SK-N-SH (cell line): ENCODE data around the gene TSPAN6. TPM values are rescaled to one million over a fixed set of nuclear protein-coding genes. Genes with fewer than 3 reads are reported as not detected.

ENCODE experiments used
- CTCF ChIA-PET: fragments of 300-600, 350-600 bp; formaldehyde crosslinking; extraction: SDS; loops from one replicate; lab custom pipeline; 2021; lab: Yijun Ruan, JAX
- POLR2A ChIA-PET: fragments of 350-600 bp; sonication (Branson Sonifier 250); formaldehyde crosslinking; extraction: SDS; loops from one replicate; lab custom pipeline; 2020; ENCODE audit warnings: antibody characterized with exemption, inconsistent platforms; lab: Yijun Ruan, JAX
- DNase-seq: peaks from one replicate; pipeline ENCODE4 v3.0.0; 2012
- H2AFZ ChIP-seq: fragments of 200-600 bp; sonication (generic); 2 replicates; pipeline ENCODE4 v1.8.1; 2016; ENCODE audit warnings: antibody characterized with exemption, mild to moderate bottlenecking, low read depth
- H3F3A ChIP-seq: fragments of 200-600 bp; sonication (generic); replicated peaks from 2 replicates; pipeline ENCODE3; 2016; ENCODE audit warnings: antibody characterized with exemption, mild to moderate bottlenecking; ENCODE audit not compliant: insufficient read depth
- H3K27ac ChIP-seq, 2 experiments: fragments of 200-500 bp in 1 of 2; fragments of 200-600 bp in 1 of 2; sonication (Bioruptor generic) in 1 of 2; sonication (generic), shearing (Covaris generic) in 1 of 2; 2 replicates each; pipeline versions ENCODE4 v1.5.1 to v1.6.1; 2014 to 2016; ENCODE audit warnings: low read depth in 2 of 2, inconsistent platforms in 1 of 2, low read length in 1 of 2, mild to moderate bottlenecking in 1 of 2, mixed read lengths in 1 of 2
- H3K27me3 ChIP-seq: fragments of 200-600 bp; sonication (generic), shearing (Covaris generic); 2 replicates; pipeline ENCODE4 v1.6.1; 2016; ENCODE audit warnings: mixed run types; ENCODE audit not compliant: insufficient read depth
- H3K36me3 ChIP-seq, 2 experiments: fragments of 200-500 bp in 1 of 2; fragments of 200-600 bp in 1 of 2; sonication (Bioruptor generic) in 1 of 2; sonication (generic) in 1 of 2; replicated peaks in 1 of 2; 2 replicates each; pipeline versions ENCODE3 to v1.5.1; 2014 to 2016; ENCODE audit warnings: low read length in 1 of 2, mild to moderate bottlenecking in 1 of 2; ENCODE audit not compliant: insufficient read depth in 2 of 2, control insufficient read depth in 1 of 2
- H3K4me1 ChIP-seq, 2 experiments: fragments of 200-500 bp in 1 of 2; fragments of 200-600 bp in 1 of 2; sonication (Bioruptor generic) in 1 of 2; sonication (generic), shearing (Covaris generic) in 1 of 2; 2 replicates each; pipeline versions ENCODE4 v1.5.1 to v1.6.1; 2014 to 2016; ENCODE audit warnings: low read depth in 1 of 2, low read length in 1 of 2, mixed run types in 1 of 2; ENCODE audit not compliant: insufficient read depth in 2 of 2, control insufficient read depth in 1 of 2
- H3K4me2 ChIP-seq: fragments of 200-600 bp; sonication (generic), shearing (Covaris generic); 2 replicates; pipeline ENCODE4 v1.6.1; 2017; ENCODE audit warnings: mixed run types
- H3K4me3 ChIP-seq, 2 experiments: fragments of 200-500 bp in 1 of 2; fragments of 200-600 bp in 1 of 2; sonication (Bioruptor generic) in 1 of 2; sonication (generic), shearing (Covaris generic) in 1 of 2; 2 replicates each; pipeline versions ENCODE4 v1.5.1 to v1.8.1; 2014 to 2016; ENCODE audit warnings: low read depth in 2 of 2, inconsistent platforms in 1 of 2, low read length in 1 of 2, mild to moderate bottlenecking in 1 of 2, mixed read lengths in 1 of 2, moderate library complexity in 1 of 2
- H3K79me2 ChIP-seq: fragments of 200-600 bp; sonication (generic); 2 replicates; pipeline ENCODE4 v1.8.1; 2017; ENCODE audit warnings: mild to moderate bottlenecking; ENCODE audit not compliant: insufficient read depth
- H3K9ac ChIP-seq: fragments of 200-600 bp; sonication (generic); 2 replicates; pipeline ENCODE4 v1.6.1; 2017; ENCODE audit warnings: mixed run types
- H3K9me2 ChIP-seq: fragments of 200-600 bp; sonication (generic); 2 replicates; pipeline ENCODE4 v1.6.1; 2017; ENCODE audit warnings: mixed run types
- H3K9me3 ChIP-seq: fragments of 200-600 bp; sonication (generic); 2 replicates; pipeline ENCODE4 v1.6.1; 2017; ENCODE audit warnings: mixed run types, mild to moderate bottlenecking, moderate library complexity
- H4K20me1 ChIP-seq: fragments of 200-600 bp; sonication (generic); 2 replicates; pipeline ENCODE4 v1.6.1; 2017; ENCODE audit warnings: mild to moderate bottlenecking, mixed run types; ENCODE audit not compliant: insufficient read depth
- CHD2 ChIP-seq: fragments of 150-350 bp; IDR thresholded peaks from 2 replicates; pipeline ENCODE4 v1.6.1; 2018; ENCODE audit warnings: low read length; ENCODE audit not compliant: partially characterized antibody
- CTCF ChIP-seq: fragments of 200-600 bp; sonication (generic); IDR thresholded peaks from 2 replicates; pipeline ENCODE4 v1.6.1; 2017; ENCODE audit warnings: antibody characterized with exemption, mild to moderate bottlenecking, moderate library complexity
- ELF1 ChIP-seq: IDR thresholded peaks from 2 replicates; pipeline ENCODE4 v1.4.0; 2012
- EZH2phosphoT487 ChIP-seq: fragments of 200-600 bp; sonication (generic); IDR thresholded peaks from 2 replicates; pipeline ENCODE4 v1.6.1; 2017; ENCODE audit warnings: low read depth, mixed run types, mild to moderate bottlenecking, antibody characterized with exemption, moderate library complexity, borderline replicate concordance
- FOSL2 ChIP-seq: IDR thresholded peaks from 2 replicates; pipeline ENCODE4 v1.4.0; 2012; ENCODE audit warnings: low read depth, mild to moderate bottlenecking, moderate library complexity, borderline replicate concordance
- GABPA ChIP-seq: IDR thresholded peaks from 2 replicates; pipeline ENCODE4 v1.4.0; 2012; ENCODE audit warnings: low read depth, mild to moderate bottlenecking
- GATA2 ChIP-seq: sonication (generic); formaldehyde crosslinking; IDR thresholded peaks from 2 replicates; pipeline ENCODE4 v1.5.0; 2020; ENCODE audit warnings: mild to moderate bottlenecking, missing genetic modification reagents
- IRF3 ChIP-seq: fragments of 150-350 bp; IDR thresholded peaks from 2 replicates; pipeline ENCODE4 v1.6.1; 2016; ENCODE audit warnings: mild to moderate bottlenecking, low read depth, low read length
- MXI1 ChIP-seq: IDR thresholded peaks from 2 replicates; pipeline ENCODE4 v1.6.1; 2012; ENCODE audit warnings: mild to moderate bottlenecking, low read depth, low read length, improper control_type of control experiment
- NRF1 ChIP-seq: IDR thresholded peaks from 2 replicates; pipeline ENCODE4 v1.6.1; 2012; ENCODE audit warnings: low read depth, mild to moderate bottlenecking, low read length
- PBX3 ChIP-seq: IDR thresholded peaks from 2 replicates; pipeline ENCODE4; 2012
- POLR2AphosphoS5 ChIP-seq: IDR thresholded peaks from 2 replicates; pipeline ENCODE4 v1.6.1; 2012; ENCODE audit warnings: low read depth, low read length
- RAD21 ChIP-seq: IDR thresholded peaks from 2 replicates; pipeline ENCODE4 v1.6.1; 2012; ENCODE audit warnings: mild to moderate bottlenecking, low read length
- RCOR1 ChIP-seq: fragments of 150-350 bp; IDR thresholded peaks from 2 replicates; pipeline ENCODE4 v1.6.1; 2017; ENCODE audit warnings: antibody characterized with exemption, low read length
- REST ChIP-seq: IDR thresholded peaks from 2 replicates; pipeline ENCODE4 v1.6.1; 2012; ENCODE audit warnings: mild to moderate bottlenecking, low read depth, low read length, moderate library complexity
- RFX5 ChIP-seq: IDR thresholded peaks from 2 replicates; pipeline ENCODE4 v1.6.1; 2012; ENCODE audit warnings: mild to moderate bottlenecking, improper control_type of control experiment, low read length
- RXRA ChIP-seq: IDR thresholded peaks from 2 replicates; pipeline ENCODE4 v1.4.0; 2012; ENCODE audit warnings: low read depth, mild to moderate bottlenecking, borderline replicate concordance
- SIN3A ChIP-seq: IDR thresholded peaks from 2 replicates; pipeline ENCODE4 v1.6.1; 2012; ENCODE audit warnings: low read depth, mild to moderate bottlenecking, low read length, moderate library complexity, borderline replicate concordance
- TAF1 ChIP-seq: IDR thresholded peaks from 2 replicates; pipeline ENCODE4 v1.6.1; 2012; ENCODE audit warnings: low read depth, mild to moderate bottlenecking, low read length, moderate library complexity, borderline replicate concordance
- USF2 ChIP-seq: fragments of 150-350 bp; IDR thresholded peaks from 2 replicates; pipeline ENCODE4 v1.6.1; 2017; ENCODE audit warnings: antibody characterized with exemption, low read length, low read depth, borderline replicate concordance
- WGBS: methylation state at CpG from one replicate; pipeline ENCODE4 v1.1.6; 2017; ENCODE audit warnings: low lambda C conversion rate; 5-methylcytosine and 5-hydroxymethylcytosine counted together
- polyA plus RNA-seq, 3 experiments: library from polyadenylated mRNA; depleted of rRNA; stranded (reverse); fragments of >200 nt; gene quantifications; 2 replicates each; pipeline ENCODE4 v1.2.3, GENCODE V29; 2012

The TSPAN6 gene
- polyA plus RNA-seq, 1 of the 3 experiments (the other 2 are of a cell fraction): 20.9 TPM

- no peak for TF ChIP-seq PBX3
- TF ChIP-seq SIN3A: no peak
- no peak for TF ChIP-seq CHD2
- no peak for TF ChIP-seq USF2
- TF ChIP-seq GATA2 (CRISPR knock-in tag): no peak
- TF ChIP-seq EZH2phosphoT487: no peak
- no peak for TF ChIP-seq RFX5
- TF ChIP-seq NRF1: no peak
Observed at GRCh38 chrX:100647739-100648138, 11.1 kb upstream of the TSPAN6 start (continued).

GRCh38 chrX:100647095-100647494 is 10.5 kb upstream of the TSPAN6 start:
- Histone ChIP-seq H3K4me2 (no peak overlapping the region), H3K36me3 (no peaks in the 10 kb centered on the region), H3K4me1 (peaks cover 0 to 14% of the 10 kb centered on the region in 2 experiments; a peak in 1 of 4 replicates)

More at GRCh38 chrX:100647095-100647494, 10.5 kb upstream of the TSPAN6 start:
- WGBS: 8% methylated on average over 1 of the region's 1 CpG
- no peak overlapping the region for H3K4me3 ChIP-seq
- no peak for DNase-seq
- no peaks in the 10 kb centered on the region for H3K9me2 ChIP-seq
- no peak overlapping the region for H3K27ac ChIP-seq
- POLR2A ChIA-PET: no interaction called here
- no peaks in the 10 kb centered on the region for H3F3A ChIP-seq
- H3K9me3 ChIP-seq: no peaks in the 10 kb centered on the region
- H2AFZ ChIP-seq: no peak overlapping the region
- TF ChIP-seq FOSL2 (no peak), ELF1 (no peak), IRF3 (no peak), TAF1 (no peak), REST (no peak), RAD21 (no peak), RCOR1 (no peak), RXRA (no peak), GABPA (no peak), PBX3 (no peak), CTCF (no peak), POLR2AphosphoS5 (no peak), NRF1 (no peak), CHD2 (no peak), MXI1 (no peak), USF2 (no peak)
- H3K9ac ChIP-seq: no peak overlapping the region
- H4K20me1 ChIP-seq: no peaks in the 10 kb centered on the region
- H3K27me3 ChIP-seq: 0 out of 2 replicates have a peak, but pooled peaks cover 4% of the 10 kb centered on the region
- CTCF ChIA-PET: interaction anchor here (2.2 to 2.5 kb wide), 2 partner anchors 10 to 121 kb away, joined by 7 to 16 read pairs; partner anchors contain the start of gene TSPAN6
- H3K79me2 ChIP-seq: no peaks in the 10 kb centered on the region
